Neural progenitor cell (in vitro differentiated cells): Measurements from ENCODE around the gene FBRSL1. TPM values are rescaled to one million over a fixed set of nuclear protein-coding genes. Genes with fewer than 3 reads are reported as not detected.

Source experiments
- DNase-seq: peaks from one replicate; pipeline ENCODE4 v3.0.0-alpha.2; 2016; ENCODE audit warnings: low spot score
- H2AFZ ChIP-seq: fragments of 200-600 bp; sonication (generic); replicated peaks from 2 replicates; pipeline ENCODE4 v1.6.1; 2016; ENCODE audit warnings: antibody characterized with exemption
- H3F3A ChIP-seq: fragments of 200-600 bp; sonication (generic); 2 replicates; pipeline ENCODE4 v1.6.1; 2016; ENCODE audit warnings: antibody characterized with exemption, low read depth
- H3K27ac ChIP-seq: fragments of 200-600 bp; sonication (generic); 2 replicates; pipeline ENCODE4 v1.5.1; 2016; ENCODE audit warnings: mild to moderate bottlenecking
- H3K27me3 ChIP-seq: fragments of 200-600 bp; sonication (generic); 2 replicates; pipeline ENCODE4 v1.6.1; 2016; ENCODE audit warnings: mild to moderate bottlenecking, moderate library complexity
- H3K36me3 ChIP-seq: fragments of 200-600 bp; sonication (generic); 2 replicates; pipeline ENCODE4 v1.5.1; 2016
- H3K4me1 ChIP-seq: fragments of 200-600 bp; sonication (generic); 2 replicates; pipeline ENCODE4 v1.6.1; 2016; ENCODE audit warnings: mixed run types
- H3K4me2 ChIP-seq: fragments of 200-600 bp; sonication (generic); 2 replicates; pipeline ENCODE4 v1.6.1; 2016
- H3K4me3 ChIP-seq: fragments of 200-600 bp; sonication (generic); 2 replicates; pipeline ENCODE4 v1.5.1; 2016
- H3K79me2 ChIP-seq: fragments of 200-600 bp; sonication (generic); 2 replicates; pipeline ENCODE4 v1.6.1; 2016; ENCODE audit warnings: low read depth
- H3K9ac ChIP-seq: fragments of 200-600 bp; sonication (generic); 2 replicates; pipeline ENCODE4 v1.6.1; 2016
- H3K9me3 ChIP-seq: fragments of 200-600 bp; sonication (generic); 2 replicates; pipeline ENCODE4 v1.5.1; 2016; ENCODE audit warnings: low read depth
- H4K20me1 ChIP-seq: fragments of 200-600 bp; sonication (generic); 2 replicates; pipeline ENCODE4 v1.6.1; 2016; ENCODE audit warnings: low read depth
- H3K27ac Mint-ChIP-seq: 3 replicates; pipeline ENCODE4 v1.8.0; 2021; ENCODE audit warnings: mixed read lengths
- H3K27me3 Mint-ChIP-seq: 2 replicates; pipeline ENCODE4 v1.8.0; 2022; ENCODE audit warnings: low read depth, mild to moderate bottlenecking, inconsistent platforms, moderate library complexity, mixed read lengths; ENCODE audit not compliant: insufficient read depth
- H3K36me3 Mint-ChIP-seq: 3 replicates; pipeline ENCODE4 v1.8.0; 2021; ENCODE audit warnings: mixed read lengths
- H3K4me1 Mint-ChIP-seq: 3 replicates; pipeline ENCODE4 v1.8.0; 2021; ENCODE audit warnings: mixed read lengths
- H3K4me3 Mint-ChIP-seq: 3 replicates; pipeline ENCODE4 v1.8.0; 2021; ENCODE audit warnings: mild to moderate bottlenecking, moderate library complexity, mixed read lengths
- H3K9me3 Mint-ChIP-seq: 3 replicates; pipeline ENCODE4 v1.8.0; 2020; ENCODE audit warnings: mixed read lengths
- CTCF ChIP-seq: fragments of 200-600 bp; sonication (generic); IDR thresholded peaks from 2 replicates; pipeline ENCODE4 v1.5.1; 2017; ENCODE audit warnings: antibody characterized with exemption, mild to moderate bottlenecking
- EZH2 ChIP-seq: fragments of 200-600 bp; sonication (generic); IDR thresholded peaks from 2 replicates; pipeline ENCODE4 v1.6.1; 2017; ENCODE audit warnings: antibody characterized with exemption, mild to moderate bottlenecking, moderate library complexity
- EZH2phosphoT487 ChIP-seq: fragments of 200-600 bp; sonication (generic); IDR thresholded peaks from 2 replicates; pipeline ENCODE4 v1.6.1; 2017; ENCODE audit warnings: antibody characterized with exemption
- total RNA-seq: library from RNA; depleted of rRNA; stranded (reverse); fragments of >200 nt; gene quantifications from 2 replicates; pipeline ENCODE4 v1.2.3, GENCODE V29; 2015; ENCODE audit warnings: low replicate concordance

Gene FBRSL1
- total RNA-seq, 1 donor from 2014 or later: 7.4 TPM

- no peaks in the 10 kb centered on the region for H3K9me3 ChIP-seq
- peaks cover 47% of the 10 kb centered on the region for H3K79me2 ChIP-seq
- no peak overlapping the region for H3K27ac ChIP-seq
- Mint-ChIP-seq H3K4me3 (peak overlapping the region; percentile 91), H3K27ac (peak overlapping the region; percentile 50), H3K36me3 (no peaks in the 10 kb centered on the region), H3K27me3 (peaks cover 31% of the 10 kb centered on the region), H3K4me1 (peaks cover 25% of the 10 kb centered on the region), H3K9me3 (no peaks in the 10 kb centered on the region)
- peak overlapping the region; percentile 98 for H3K4me2 ChIP-seq
- H3K27me3 ChIP-seq: peaks cover 50% of the 10 kb centered on the region
- H3F3A ChIP-seq: peaks cover 7% of the 10 kb centered on the region
- peak overlapping the region; percentile 21 for H3K9ac ChIP-seq
- TF ChIP-seq CTCF (no peak), EZH2phosphoT487 (no peak), EZH2 (no peak)
- H3K36me3 ChIP-seq: no peaks in the 10 kb centered on the region
- H4K20me1 ChIP-seq: peaks cover 50% of the 10 kb centered on the region
- peaks cover 17% of the 10 kb centered on the region for H3K4me1 ChIP-seq
- no peak overlapping the region for H2AFZ ChIP-seq
- peak overlapping the region; percentile 77 for H3K4me3 ChIP-seq
- peak; percentile 53 for DNase-seq
Measured at GRCh38 chr12:132490422-132491137, 629 bp downstream of the FBRSL1 start.

- Histone ChIP-seq H3K4me3 (peak overlapping the region; percentile 77), H3K4me2 (peak overlapping the region; percentile 98), H3K4me1 (peaks cover 17% of the 10 kb centered on the region), H3K9me3 (no peaks in the 10 kb centered on the region), H3K27me3 (peaks cover 44% of the 10 kb centered on the region), H3K79me2 (peaks cover 53% of the 10 kb centered on the region), H3K9ac (peak overlapping the region; percentile 21), H3F3A (peaks cover 7% of the 10 kb centered on the region), H3K36me3 (no peaks in the 10 kb centered on the region), H3K27ac (no peak overlapping the region), H4K20me1 (peaks cover 56% of the 10 kb centered on the region), H2AFZ (no peak overlapping the region)
- H3K36me3 Mint-ChIP-seq: no peaks in the 10 kb centered on the region
- H3K9me3 Mint-ChIP-seq: no peaks in the 10 kb centered on the region
- H3K27me3 Mint-ChIP-seq: peaks cover 27% of the 10 kb centered on the region
- TF ChIP-seq EZH2phosphoT487 (no peak), CTCF (no peak), EZH2 (no peak)
- H3K4me3 Mint-ChIP-seq: peak overlapping the region; percentile 91
- DNase-seq: no peak
- peaks cover 26% of the 10 kb centered on the region for H3K4me1 Mint-ChIP-seq
- peak overlapping the region; percentile 50 for H3K27ac Mint-ChIP-seq
Measured at GRCh38 chr12:132491138-132491663, 1.2 kb downstream of the FBRSL1 start.

- TF ChIP-seq EZH2phosphoT487: no peak
- no peak for TF ChIP-seq EZH2
- TF ChIP-seq CTCF: no peak
- Mint-ChIP-seq H3K4me1 (peaks cover 31% of the 10 kb centered on the region), H3K27ac (no peak overlapping the region), H3K4me3 (peak overlapping the region; percentile 91), H3K36me3 (no peaks in the 10 kb centered on the region), H3K27me3 (peaks cover 26% of the 10 kb centered on the region), H3K9me3 (no peaks in the 10 kb centered on the region)
- H3K36me3 ChIP-seq: no peaks in the 10 kb centered on the region
- peaks cover 7% of the 10 kb centered on the region for H3F3A ChIP-seq
- no peak for DNase-seq
- peak overlapping the region; percentile 98 for H3K4me2 ChIP-seq
- H2AFZ ChIP-seq: no peak overlapping the region
- H4K20me1 ChIP-seq: peaks cover 63% of the 10 kb centered on the region
- peaks cover 17% of the 10 kb centered on the region for H3K4me1 ChIP-seq
- peak overlapping the region; percentile 77 for H3K4me3 ChIP-seq
- peaks cover 59% of the 10 kb centered on the region for H3K79me2 ChIP-seq
- no peak overlapping the region for H3K27ac ChIP-seq
- H3K9ac ChIP-seq: no peak overlapping the region
- peaks cover 37% of the 10 kb centered on the region for H3K27me3 ChIP-seq
- H3K9me3 ChIP-seq: no peaks in the 10 kb centered on the region
Measured at GRCh38 chr12:132491761-132492378, 1.9 kb downstream of the FBRSL1 start.
